Measurements from ENCODE around the gene CCDC88B. TPM values are rescaled to one million over a fixed set of nuclear protein-coding genes. Genes with fewer than 3 reads are reported as not detected.

The CCDC88B gene
- total RNA-seq, 1 experiment from 2014 or later: 14.7 TPM

DNA sequence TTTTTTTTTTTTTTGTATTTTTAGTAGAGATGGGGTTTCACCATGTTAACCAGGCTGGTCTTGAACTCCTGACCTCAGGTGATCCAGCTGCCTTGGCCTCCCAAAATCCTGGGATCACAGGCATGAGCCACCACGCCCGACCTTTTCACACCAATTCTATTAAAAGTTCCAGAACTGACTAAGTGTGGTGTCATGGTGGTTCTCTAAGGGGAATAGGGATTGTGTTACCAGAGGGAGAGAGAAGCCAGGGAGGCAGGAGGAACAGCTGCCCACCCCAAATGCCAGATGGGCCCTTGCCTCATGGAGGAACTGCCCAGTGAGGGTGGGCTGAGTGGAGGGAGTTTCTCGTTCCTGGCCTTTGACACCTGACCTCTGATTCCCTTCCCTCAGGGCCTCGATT is 24.9 kb downstream of the CCDC88B start:
- Histone ChIP-seq H3K4me2 (ENCODE audit: low read length) (no peak overlapping the region), H3K9me2 (ENCODE audit: insufficient read depth) (no peaks in the 10 kb centered on the region), H3K9me3 (ENCODE audit: control insufficient read depth in 1 of 2, insufficient read depth in 1 of 2, low read depth in 1 of 2, low read length in 2 of 2) (no peaks in the 10 kb centered on the region), H3K79me2 (ENCODE audit: insufficient read depth, low read length) (peaks cover 27% of the 10 kb centered on the region; the same call in 1 of the 2 replicates), H3K4me3 (replicated peaks in 1 of 2; ENCODE audit: low read depth in 1 of 2, low read length in 2 of 2) (no peak overlapping the region), H3K36me3 (ENCODE audit: control insufficient read depth in 1 of 2, insufficient read depth in 2 of 2, low read length in 2 of 2) (peaks cover 18 to 68% of the 10 kb centered on the region in 2 experiments), H4K20me1 (ENCODE audit: insufficient read depth) (no peaks in the 10 kb centered on the region), H3K9ac (ENCODE audit: low read length) (no peak overlapping the region), H3K27ac (ENCODE audit: low read depth, low read length) (no peak overlapping the region), H3K4me1 (ENCODE audit: control insufficient read depth in 1 of 2, insufficient read depth in 2 of 2, low read length in 2 of 2) (peaks cover 5 to 13% of the 10 kb centered on the region in 2 experiments; a peak in 2 of 4 replicates), H2AFZ (ENCODE audit: low read depth, low read length, poor library complexity, severe bottlenecking) (no peak overlapping the region), H3K27me3 (ENCODE audit: insufficient read depth, low read length) (no peaks in the 10 kb centered on the region)
- no TSS peak for BruUV-seq (replicated peaks)
- DNase-seq (ENCODE audit: low read depth, low spot score) (no peak), ATAC-seq (no peak)
- CTCF ChIA-PET: interaction anchor here (2.1 kb wide), 1 partner anchor 8 kb away, joined by 4 read pairs; no protein-coding TSS in a partner anchor
- POLR2A ChIA-PET: interaction anchor here (1.0 to 1.6 kb wide), 2 partner anchors 22 to 47 kb away, joined by 3 to 4 read pairs; partner anchors contain the start of genes PRDX5 and TRMT112
- intact Hi-C loops (cut with micrococcal nuclease): no loop called here
- TF ChIP-seq EGR1 (IDR thresholded peaks at IDR 0.05; ENCODE audit: low read depth) (no peak), JUND (IDR thresholded peaks at IDR 0.05) (no peak), SIN3A (IDR thresholded peaks at IDR 0.05; ENCODE audit: low read depth) (no peak), EZH2 (IDR thresholded peaks at IDR 0.05) (no peak), POLR2AphosphoS5 (IDR thresholded peaks at IDR 0.05; ENCODE audit: low read depth, low read length) (no peak), FOSL1 (IDR thresholded peaks at IDR 0.05; ENCODE audit: low read depth) (no peak), ZFX (IDR thresholded peaks at IDR 0.05) (no peak), CEBPB (IDR thresholded peaks at IDR 0.05; ENCODE audit: low read depth) (no peak), POLR2A (IDR thresholded peaks at IDR 0.05; ENCODE audit: borderline replicate concordance, extremely low read depth, insufficient read depth, insufficient read length) (no peak), EZH2phosphoT487 (IDR thresholded peaks at IDR 0.05; ENCODE audit: borderline replicate concordance) (no peak)
- TF ChIP-seq, protein P1, sequence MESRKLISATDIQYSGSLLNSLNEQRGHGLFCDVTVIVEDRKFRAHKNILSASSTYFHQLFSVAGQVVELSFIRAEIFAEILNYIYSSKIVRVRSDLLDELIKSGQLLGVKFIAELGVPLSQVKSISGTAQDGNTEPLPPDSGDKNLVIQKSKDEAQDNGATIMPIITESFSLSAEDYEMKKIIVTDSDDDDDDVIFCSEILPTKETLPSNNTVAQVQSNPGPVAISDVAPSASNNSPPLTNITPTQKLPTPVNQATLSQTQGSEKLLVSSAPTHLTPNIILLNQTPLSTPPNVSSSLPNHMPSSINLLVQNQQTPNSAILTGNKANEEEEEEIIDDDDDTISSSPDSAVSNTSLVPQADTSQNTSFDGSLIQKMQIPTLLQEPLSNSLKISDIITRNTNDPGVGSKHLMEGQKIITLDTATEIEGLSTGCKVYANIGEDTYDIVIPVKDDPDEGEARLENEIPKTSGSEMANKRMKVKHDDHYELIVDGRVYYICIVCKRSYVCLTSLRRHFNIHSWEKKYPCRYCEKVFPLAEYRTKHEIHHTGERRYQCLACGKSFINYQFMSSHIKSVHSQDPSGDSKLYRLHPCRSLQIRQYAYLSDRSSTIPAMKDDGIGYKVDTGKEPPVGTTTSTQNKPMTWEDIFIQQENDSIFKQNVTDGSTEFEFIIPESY (IDR thresholded peaks at IDR 0.05; ENCODE audit: extremely low read depth, insufficient replicate concordance, low read length): no peak
- RAD21 ChIA-PET (ENCODE audit: low non-redundant PET in 1 of 2, low total read pairs in 2 of 2, uncharacterized antibody in 2 of 2, unreplicated experiment in 2 of 2): no interaction called here

Measured in HCT116 (cell line).